Heart right ventricle (tissue), 16 donors: Measurements from ENCODE around the gene DCHS2. TPM values are rescaled to one million over a fixed set of nuclear protein-coding genes. Genes with fewer than 3 reads are reported as not detected.
A peak's percentile ranks its signal among the peaks of the same experiment; 100 is the strongest.

Source experiments
- ATAC-seq, 8 donors: fragments of 200-7000 bp; cut with Tn5 transposase; one replicate each; pipeline ENCODE4 v1.9.1; 2020; ENCODE audit warnings: mild to moderate bottlenecking in 8 of 8, moderate library complexity in 8 of 8, moderate number of reproducible peaks in 1 of 8
- DNase-seq, 2 donors: peaks; one replicate each; pipeline ENCODE4 v3.0.0-alpha.2; 2020
- H3K27ac ChIP-seq, 10 donors: fragments of 200-600 bp; sonication (generic) in 2 of 10; one replicate each; pipeline versions ENCODE4 v1.5.0 to v1.8.0; 2020 to 2022; ENCODE audit warnings: mild to moderate bottlenecking in 3 of 10
- H3K27me3 ChIP-seq, 7 donors: fragments of 200-600 bp; one replicate each; pipeline ENCODE4 v1.8.0; 2021 to 2022; ENCODE audit warnings: mild to moderate bottlenecking in 2 of 7
- H3K36me3 ChIP-seq, 9 donors: fragments of 200-600 bp; sonication (generic) in 1 of 9; one replicate each; pipeline versions ENCODE4 v1.5.0 to v1.8.0; 2020 to 2022; ENCODE audit warnings: mild to moderate bottlenecking in 2 of 9
- H3K4me1 ChIP-seq, 9 donors: fragments of 200-600 bp; sonication (generic) in 1 of 9; one replicate each; pipeline versions ENCODE4 v1.5.0 to v1.8.0; 2020 to 2022; ENCODE audit warnings: mild to moderate bottlenecking in 4 of 9
- H3K4me3 ChIP-seq, 10 donors: fragments of 200-600 bp; sonication (generic) in 2 of 10; one replicate each; pipeline versions ENCODE4 v1.5.0 to v1.8.0; 2020 to 2022; ENCODE audit warnings: mild to moderate bottlenecking in 7 of 10, moderate library complexity in 2 of 10
- H3K9me3 ChIP-seq, 11 donors: fragments of 200-600 bp in 10 of 11; sonication (generic) in 2 of 11; one replicate each; pipeline versions ENCODE4 v1.5.0 to v1.8.0; 2013 to 2022; ENCODE audit warnings: mild to moderate bottlenecking in 2 of 11, control low read depth in 1 of 11, moderate library complexity in 1 of 11
- WGBS, 2 donors: extraction: QIAGEN DNeasy Blood & Tissue Kit; methylation state at CpG; one replicate each; pipeline ENCODE4 v1.1.7; 2013; ENCODE audit warnings: inconsistent platforms in 1 of 2; 5-methylcytosine and 5-hydroxymethylcytosine counted together
- intact Hi-C, 10 donors: fragments of 100-400 bp; cut with DNase I; formaldehyde crosslinking; loops; one replicate each; pipeline versions ENCODE4 v1.11.1 to v1.14.2; 2022
- polyA plus RNA-seq, 2 donors: library from polyadenylated mRNA; stranded (reverse); fragments of 200-250 nt; gene quantifications; one replicate each; pipeline ENCODE4 v1.2.3, GENCODE V29; 2013
- total RNA-seq, 10 donors: library from RNA; stranded (reverse); fragmentation: NEBNext Ultra II Directional in 3 of 10; extraction: Animal tissue kit (Norgen Biotek cat#: 25700) in 3 of 10; gene quantifications; one replicate each; pipeline versions ENCODE4 v1.2.1 to v1.2.4, GENCODE V29; 2021 to 2023
- TF ChIP-seq, protein P1 (sequence below), 9 donors: fragments of 200-600 bp; sonication (generic) in 2 of 9; IDR thresholded peaks; one replicate each; pipeline versions ENCODE4 v1.5.0 to v1.8.0; 2021 to 2022; ENCODE audit warnings: antibody characterized with exemption in 9 of 9, mild to moderate bottlenecking in 5 of 9, moderate library complexity in 1 of 9
- donor health status: Arrhythmogenic right ventricular cardiomyopathy.
- donor health status: ischemic (EF 13 %, LVEDD 7.1; RV severe dilation, severe dysfunction).
- donor health status: healthy with polysubstance abuse.
- donor health status: DM: no; HTN: yes; CAD: no.
- donor health status: DM: no; HTN: no; CAD: no.
- donor health status: ischemic (EF 25% LVEDD 6.9; RV normal size, moderate dysfunction).
- donor health status: ischemic (EF 25% LVEDD 5.7; RV mildly dilated, moderate dysfunction).
- donor health status: healthy.
- donor health status: DM: yes; HTN: yes; CAD: no.
- donor health status: Ischemic cardiomyopathy.
- donor health status: ischemic (EF 35%, LVEDD 5.7; RV mildly dilated, moderate dysfunction).
- donor health status: nonischemic (EF 11% LVEDD 7.7; RV severe dilation, severe dysfunction).
- donor health status: DM: yes; HTN: yes; CAD: no.
- donor health status: PGD.
- donor health status: ischemic (EF 29% LVEDD 5.4; RV normal size, mild dysfunction).
- donor health status: nonischemic (EF 23%, LVEDD 6.1; RV moderate dilation, normal function).

Gene DCHS2
- total and polyA plus RNA-seq, 12 donors = under 0.01 to 0.14 (median 0.04) TPM; not detected in 7

DNA sequence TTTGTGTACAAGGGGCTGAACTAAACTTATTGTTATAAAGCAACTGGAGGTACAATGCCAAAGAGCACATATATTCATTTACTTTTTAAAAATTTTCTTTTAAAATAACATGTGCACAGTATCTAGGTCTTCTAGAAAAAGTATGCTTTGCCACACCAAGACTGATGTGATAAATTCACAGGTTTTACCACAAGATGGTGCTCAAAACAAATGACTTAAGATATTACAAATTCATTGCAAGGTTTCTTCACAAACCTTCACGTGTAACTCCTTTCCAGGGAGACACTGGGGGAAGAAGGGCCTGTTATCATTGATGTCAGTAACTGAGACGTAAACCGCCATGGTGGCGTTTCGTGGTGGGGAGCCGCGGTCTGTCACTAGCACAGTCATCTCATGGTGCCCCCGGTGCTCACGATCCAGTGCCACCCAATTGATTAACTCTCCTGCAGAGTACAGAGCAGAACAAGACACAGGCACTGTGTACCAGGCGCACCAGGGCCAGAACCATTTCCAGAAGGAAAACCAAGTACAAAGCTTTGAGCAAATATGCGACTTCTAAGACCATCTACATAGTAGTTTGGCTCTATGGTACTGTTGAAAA, 162.2 kb downstream of the DCHS2 start:
- intact Hi-C loops = loop anchor here in 3 of 10 donors (2.0 to 10.0 kb wide), 2 partner anchors 175 to 177 kb away; no protein-coding TSS in a partner anchor
- no peaks in the 10 kb centered on the region for H3K36me3 ChIP-seq
- H3K4me1 ChIP-seq = peaks cover 0 to 10% (median 6%) of the 10 kb centered on the region in 9 donors
- H3K9me3 ChIP-seq = peaks cover 0 to 6% (median 0%) of the 10 kb centered on the region in 11 donors
- 61 to 64% methylated on average over 11 of the region's 11 CpGs for WGBS, 2 donors
- H3K4me3 ChIP-seq = no peak overlapping the region
- H3K27me3 ChIP-seq = peaks cover 0 to 52% (median 36%) of the 10 kb centered on the region in 7 donors
- no peak for ATAC-seq
- no peak overlapping the region for H3K27ac ChIP-seq
- TF ChIP-seq, protein P1, sequence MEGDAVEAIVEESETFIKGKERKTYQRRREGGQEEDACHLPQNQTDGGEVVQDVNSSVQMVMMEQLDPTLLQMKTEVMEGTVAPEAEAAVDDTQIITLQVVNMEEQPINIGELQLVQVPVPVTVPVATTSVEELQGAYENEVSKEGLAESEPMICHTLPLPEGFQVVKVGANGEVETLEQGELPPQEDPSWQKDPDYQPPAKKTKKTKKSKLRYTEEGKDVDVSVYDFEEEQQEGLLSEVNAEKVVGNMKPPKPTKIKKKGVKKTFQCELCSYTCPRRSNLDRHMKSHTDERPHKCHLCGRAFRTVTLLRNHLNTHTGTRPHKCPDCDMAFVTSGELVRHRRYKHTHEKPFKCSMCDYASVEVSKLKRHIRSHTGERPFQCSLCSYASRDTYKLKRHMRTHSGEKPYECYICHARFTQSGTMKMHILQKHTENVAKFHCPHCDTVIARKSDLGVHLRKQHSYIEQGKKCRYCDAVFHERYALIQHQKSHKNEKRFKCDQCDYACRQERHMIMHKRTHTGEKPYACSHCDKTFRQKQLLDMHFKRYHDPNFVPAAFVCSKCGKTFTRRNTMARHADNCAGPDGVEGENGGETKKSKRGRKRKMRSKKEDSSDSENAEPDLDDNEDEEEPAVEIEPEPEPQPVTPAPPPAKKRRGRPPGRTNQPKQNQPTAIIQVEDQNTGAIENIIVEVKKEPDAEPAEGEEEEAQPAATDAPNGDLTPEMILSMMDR (IDR thresholded peaks at IDR 0.05) = peak in 7 of 9 donors; percentile 10 to 45 (median 28)
- no peak for DNase-seq

DNA sequence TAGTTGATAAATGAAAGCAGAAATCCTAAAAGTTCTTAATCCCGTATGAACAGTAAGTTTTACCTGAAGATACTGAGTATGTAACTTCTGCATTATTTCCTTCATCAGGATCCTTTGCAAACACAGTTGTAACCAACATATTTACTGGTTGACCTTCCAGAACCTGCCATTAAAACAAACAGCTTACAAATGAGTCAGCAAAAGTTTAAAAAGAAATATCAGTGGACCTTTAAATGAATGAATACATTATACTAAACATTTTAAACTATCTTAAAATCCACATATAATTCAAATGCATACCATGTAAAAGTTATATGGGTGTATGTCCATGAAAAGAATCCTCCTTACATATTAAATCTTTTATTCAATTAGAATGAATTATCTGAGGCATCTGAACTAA, 163.6 kb downstream of the DCHS2 start:
- TF ChIP-seq, protein P1 (IDR thresholded peaks at IDR 0.05) = no peak

DNA sequence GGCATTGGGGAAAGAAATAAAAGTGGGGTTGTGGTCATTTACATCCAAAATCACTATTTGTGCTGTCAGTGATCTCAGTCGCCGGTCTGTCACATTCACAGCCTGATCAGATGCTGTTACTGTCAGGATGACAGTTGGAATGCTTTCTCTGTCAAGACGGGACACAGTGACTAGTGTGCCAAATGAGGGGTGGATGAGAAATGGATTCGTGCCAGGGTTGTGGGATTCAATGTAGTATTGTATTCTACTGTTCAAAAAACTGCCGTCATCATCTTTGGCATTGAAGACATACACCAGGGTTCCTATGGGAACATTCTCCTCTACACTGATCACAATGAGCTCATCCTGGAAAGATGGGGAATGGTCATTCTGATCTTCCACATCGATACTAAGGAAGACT, 171.1 kb downstream of the DCHS2 start:
- Histone ChIP-seq H3K9me3 (peaks cover 0 to 16% (median 6%) of the 10 kb centered on the region in 11 donors), H3K27me3 (no peaks in the 10 kb centered on the region), H3K36me3 (no peaks in the 10 kb centered on the region), H3K27ac (no peak overlapping the region), H3K4me3 (no peak overlapping the region), H3K4me1 (no peaks in the 10 kb centered on the region)
- no peak for ATAC-seq
- intact Hi-C loops = loop anchor here in 2 of 10 donors (10.0 kb wide), 1 partner anchor 184 kb away; no protein-coding TSS in a partner anchor
- TF ChIP-seq, protein P1 (IDR thresholded peaks at IDR 0.05) = no peak
- 38 to 50% methylated on average over 6 of the region's 6 CpGs for WGBS, 2 donors
- no peak for DNase-seq

More for the DNA sequence above, 163.6 kb downstream of the DCHS2 start:
- WGBS, 2 donors = 63 to 71% methylated on average over 1 of the region's 1 CpG
- peaks cover 0 to 7% (median 5%) of the 10 kb centered on the region in 9 donors for H3K4me1 ChIP-seq
- DNase-seq (no peak), ATAC-seq (no peak)
- H3K27ac ChIP-seq = no peak overlapping the region
- peaks cover 0 to 6% (median 0%) of the 10 kb centered on the region in 11 donors for H3K9me3 ChIP-seq
- peaks cover 0 to 45% (median 30%) of the 10 kb centered on the region in 7 donors for H3K27me3 ChIP-seq
- no peaks in the 10 kb centered on the region for H3K36me3 ChIP-seq
- intact Hi-C loops = loop anchor here in 3 of 10 donors (2.0 to 10.0 kb wide), 2 partner anchors 177 to 179 kb away; no protein-coding TSS in a partner anchor
- no peak overlapping the region for H3K4me3 ChIP-seq

DNA sequence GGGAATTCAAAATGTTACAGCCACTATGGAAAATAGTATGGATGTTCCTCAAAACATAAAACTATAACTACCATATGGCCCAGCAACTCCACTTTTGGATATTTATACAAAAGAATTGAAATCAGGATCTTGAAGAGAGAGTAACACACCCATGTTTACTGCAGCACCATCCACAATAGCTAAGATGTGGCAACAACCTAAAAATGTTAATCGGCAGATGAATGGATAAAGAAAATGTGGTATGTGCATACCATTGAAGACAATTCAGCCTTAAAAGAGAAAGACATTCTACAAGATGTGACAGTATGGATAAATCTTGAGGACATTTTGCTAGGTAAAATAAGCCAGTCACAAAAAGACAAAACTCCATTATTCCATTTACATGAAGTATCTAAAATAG, 171.9 kb downstream of the DCHS2 start:
- H3K4me3 ChIP-seq = no peak overlapping the region
- no peak for ATAC-seq
- 95 to 98% methylated on average over 1 of the region's 1 CpG for WGBS, 2 donors
- H3K36me3 ChIP-seq = no peaks in the 10 kb centered on the region
- H3K27ac ChIP-seq = no peak overlapping the region
- TF ChIP-seq, protein P1 (IDR thresholded peaks at IDR 0.05) = no peak
- H3K4me1 ChIP-seq = no peaks in the 10 kb centered on the region
- intact Hi-C loops = loop anchor here in 2 of 10 donors (10.0 kb wide), 2 partner anchors 185 to 535 kb away; partner anchors contain the start of gene SFRP2 (in 1 of the 2)
- no peaks in the 10 kb centered on the region for H3K27me3 ChIP-seq
- H3K9me3 ChIP-seq = peaks cover 0 to 15% (median 6%) of the 10 kb centered on the region in 11 donors
- no peak for DNase-seq
